Stimulated activated CD4-positive, alpha-beta T cell treated with anti-CD3 and anti-CD28 coated beads, Interleukin-12 subunit alpha, Interleukin-12 subunit beta, amount 100 ng/mL, for 48 hours (primary cell): Measurements from ENCODE around the gene RAB40C.

Experiments used
- DNase-seq, 3 donors: peaks; one replicate each; pipeline ENCODE4 v3.0.0-alpha.2; 2020; ENCODE audit warnings: low read depth in 2 of 3, low spot score in 1 of 3

Gene RAB40C

GRCh38 chr16:678209-678857 is 88.5 kb downstream of the RAB40C start:
- DNase-seq, result no peak
